ENCODE results near the gene CAST.

Gene CAST

GRCh38 chr5:96712100-96712746 is 50.0 kb downstream of the CAST start:
- DNase-seq (ENCODE audit: low read depth in 3 of 3), result no peak

- no peak for DNase-seq (ENCODE audit: low read depth in 3 of 3)
Observed at GRCh38 chr5:96714450-96714849, 52.3 kb downstream of the CAST start.

GRCh38 chr5:96714951-96715451 is 52.8 kb downstream of the CAST start:
- DNase-seq (ENCODE audit: low read depth in 3 of 3), result peak in 1 of 3 experiments; percentile 6

- no peak for DNase-seq (ENCODE audit: low read depth in 3 of 3)
Observed at GRCh38 chr5:96716007-96716406, 53.8 kb downstream of the CAST start.

- no peak for DNase-seq (ENCODE audit: low read depth in 3 of 3)
Observed at GRCh38 chr5:96716716-96717115, 54.5 kb downstream of the CAST start.

- no peak for DNase-seq (ENCODE audit: low read depth in 3 of 3)
Observed at GRCh38 chr5:96717874-96718273, 55.7 kb downstream of the CAST start.

- DNase-seq (ENCODE audit: low read depth in 3 of 3), result no peak
Observed at GRCh38 chr5:96718635-96719077, 56.5 kb downstream of the CAST start.

GRCh38 chr5:96720408-96720807 is 58.2 kb downstream of the CAST start:
- no peak for DNase-seq (ENCODE audit: low read depth in 3 of 3)

- DNase-seq (ENCODE audit: low read depth in 3 of 3), result no peak
Observed at GRCh38 chr5:96721351-96721977, 59.3 kb downstream of the CAST start.

- no peak for DNase-seq (ENCODE audit: low read depth in 3 of 3)
Observed at GRCh38 chr5:96725257-96725656, 63.1 kb downstream of the CAST start.

- DNase-seq (ENCODE audit: low read depth in 3 of 3), result no peak
Observed at GRCh38 chr5:96726802-96727201, 64.6 kb downstream of the CAST start.

GRCh38 chr5:96729156-96729555 is 67.0 kb downstream of the CAST start:
- DNase-seq (ENCODE audit: low read depth in 3 of 3), result no peak

GRCh38 chr5:96730586-96730985 is 68.4 kb downstream of the CAST start:
- no peak for DNase-seq (ENCODE audit: low read depth in 3 of 3)

- DNase-seq (ENCODE audit: low read depth in 3 of 3), result no peak
Observed at GRCh38 chr5:96733771-96734500, 71.8 kb downstream of the CAST start.

GRCh38 chr5:96734871-96735325 is 72.7 kb downstream of the CAST start:
- DNase-seq (ENCODE audit: low read depth in 3 of 3), result no peak

GRCh38 chr5:96736937-96737336 is 74.8 kb downstream of the CAST start:
- no peak for DNase-seq (ENCODE audit: low read depth in 3 of 3)

GRCh38 chr5:96741106-96741505 is 78.9 kb downstream of the CAST start:
- no peak for DNase-seq (ENCODE audit: low read depth in 3 of 3)

GRCh38 chr5:96741891-96742309 is 79.7 kb downstream of the CAST start:
- no peak for DNase-seq (ENCODE audit: low read depth in 3 of 3)

GRCh38 chr5:96742538-96742937 is 80.4 kb downstream of the CAST start:
- no peak for DNase-seq (ENCODE audit: low read depth in 3 of 3)

GRCh38 chr5:96743065-96743768 is 81.0 kb downstream of the CAST start:
- no peak for DNase-seq (ENCODE audit: low read depth in 3 of 3)

GRCh38 chr5:96743805-96744204 is 81.6 kb downstream of the CAST start:
- no peak for DNase-seq (ENCODE audit: low read depth in 3 of 3)

GRCh38 chr5:96744218-96744617 is 82.0 kb downstream of the CAST start:
- DNase-seq (ENCODE audit: low read depth in 3 of 3), result peak in 1 of 3 experiments; percentile 9
